Measurements from ENCODE around the gene EML5. TPM values are rescaled to one million over a fixed set of nuclear protein-coding genes. Genes with fewer than 3 reads are reported as not detected.

The EML5 gene
- total and polyA plus RNA-seq, 2 of the 13 experiments (the other 11 are each of a cell fraction or from before 2014, with no cell fraction given): 0.11 TPM; not detected in 1

DNA sequence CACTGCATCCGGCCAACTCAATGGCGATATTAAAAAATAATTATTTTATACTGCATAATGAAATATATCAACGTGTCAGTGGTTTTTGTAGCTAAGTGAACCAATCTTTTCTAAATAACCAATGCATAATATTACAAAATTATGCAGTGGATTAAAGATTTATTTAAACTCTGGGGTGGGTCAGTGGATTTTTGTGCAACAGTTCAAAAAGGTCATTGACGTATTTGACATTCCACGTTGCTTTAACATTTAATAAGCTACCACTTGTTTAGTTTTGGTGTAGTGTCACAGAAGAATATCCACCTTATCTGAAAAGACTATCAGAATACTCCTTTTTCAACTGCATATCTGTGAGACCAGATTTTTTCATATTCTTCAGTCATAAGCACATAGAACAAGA, 227.3 kb downstream of the EML5 start:
- ChIA-PET POLR2A (no interaction called here), CTCF (ENCODE audit: low intra/inter-chr PET ratio, low total read pairs) (no interaction called here)
- FAIRE-seq (no peak), DNase-seq (ENCODE audit: low spot score) (no peak), ATAC-seq (no peak)
- H3K9ac ChIP-seq (ENCODE audit: insufficient read depth, low read depth, low read length): no peak overlapping the region
- in situ Hi-C loops (cut with HindIII; ENCODE audit: extremely low pct_ligation_motif_present, low pct_unique_long_range_greater_than_20kb) (no loop called here), intact Hi-C loops (cut with micrococcal nuclease; ENCODE audit: unreplicated experiment) (no loop called here)
- no peak overlapping the region for H3K4me2 ChIP-seq (ENCODE audit: low read depth, low read length)
- no peaks in the 10 kb centered on the region; a peak in 1 of 5 replicates for H3K27me3 ChIP-seq (ENCODE audit: control insufficient read depth in 1 of 2, insufficient read depth in 2 of 2, low read length in 2 of 2)
- BruUV-seq (replicated peaks): no TSS peak
- peaks cover 20% of the 10 kb centered on the region for H3K79me2 ChIP-seq (ENCODE audit: insufficient read depth, low read length)
- H2AFZ ChIP-seq (ENCODE audit: low read length): no peak overlapping the region
- TF ChIP-seq ZNF501 (CRISPR knock-in tag; IDR thresholded peaks at IDR 0.05): no peak
- no peak for TF ChIP-seq SIN3A (IDR thresholded peaks at IDR 0.05; ENCODE audit: borderline replicate concordance, low read depth, low read length)
- TF ChIP-seq ZNF749 (CRISPR knock-in tag; IDR thresholded peaks at IDR 0.05; ENCODE audit: borderline replicate concordance): no peak
- peak; percentile 38; the same call in 1 of the 2 replicates for TF ChIP-seq NR2F6 (IDR thresholded peaks at IDR 0.05)
- no peak for TF ChIP-seq NR2F6 (CRISPR knock-in tag; IDR thresholded peaks at IDR 0.05)
- TF ChIP-seq CBX1 (IDR thresholded peaks at IDR 0.05; ENCODE audit: low read depth): no peak
- TF ChIP-seq GTF2F1 (IDR thresholded peaks at IDR 0.05; ENCODE audit: low read length): no peak
- H3K36me3 ChIP-seq (replicated peaks in 1 of 2; ENCODE audit: control insufficient read depth in 1 of 2, insufficient read depth in 2 of 2, low read length in 2 of 2): peaks cover 6 to 30% of the 10 kb centered on the region in 2 experiments
- H3K27ac ChIP-seq (ENCODE audit: extremely low read length, insufficient read depth, low read length): no peak overlapping the region
- H3K4me3 ChIP-seq (replicated peaks in 1 of 3; ENCODE audit: insufficient read depth in 1 of 3, low read depth in 2 of 3, low read length in 3 of 3): no peak overlapping the region
- WGBS (ENCODE audit: low lambda C conversion rate): 89% methylated on average over 5 of the region's 5 CpGs
- peaks cover 28% of the 10 kb centered on the region for H3K4me1 ChIP-seq (ENCODE audit: insufficient read depth, low read length)
- no peaks in the 10 kb centered on the region for H3K9me3 ChIP-seq (ENCODE audit: low read length)
- H4K20me1 ChIP-seq (ENCODE audit: insufficient read depth, low read length): no peaks in the 10 kb centered on the region; the same call in 1 of the 2 replicates

DNA sequence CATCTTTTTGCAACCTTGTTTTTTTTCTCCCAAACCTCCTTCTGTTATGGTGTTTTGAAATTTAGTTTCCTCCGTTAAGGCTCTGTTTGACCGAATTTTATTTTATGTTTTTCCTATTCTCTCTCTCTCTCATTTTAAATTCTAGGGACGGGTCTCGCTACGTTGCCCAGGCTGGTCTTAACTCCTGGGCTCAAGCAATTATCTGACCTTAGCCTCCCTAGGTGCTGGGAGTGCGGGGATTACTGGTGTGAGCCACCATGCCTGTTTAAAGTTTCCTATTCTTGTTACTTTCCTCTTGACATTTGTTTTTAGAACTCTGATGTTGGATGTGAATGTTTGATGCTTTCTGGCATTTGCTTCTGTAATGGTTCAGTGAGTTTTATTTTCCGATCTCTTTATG, 228.9 kb downstream of the EML5 start:
- no peak for TF ChIP-seq ZNF790 (CRISPR knock-in tag; IDR thresholded peaks at IDR 0.05; ENCODE audit: borderline replicate concordance)
- peak; percentile 92 for TF ChIP-seq ZNF121 (CRISPR knock-in tag; IDR thresholded peaks at IDR 0.05)
- in situ Hi-C loops (cut with HindIII; ENCODE audit: extremely low pct_ligation_motif_present, low pct_unique_long_range_greater_than_20kb) (loop anchor here (5.0 kb wide), 1 partner anchor 72 kb away; no protein-coding TSS in a partner anchor), intact Hi-C loops (cut with micrococcal nuclease; ENCODE audit: unreplicated experiment) (loop anchor here (2.0 to 5.0 kb wide), 2 partner anchors 42 to 49 kb away; no protein-coding TSS in a partner anchor)
- Histone ChIP-seq H3K36me3 (replicated peaks in 1 of 2; ENCODE audit: control insufficient read depth in 1 of 2, insufficient read depth in 2 of 2, low read length in 2 of 2) (peaks cover 0 to 14% of the 10 kb centered on the region in 2 experiments; a peak in 4 of 5 replicates), H3K4me3 (replicated peaks in 1 of 3; ENCODE audit: insufficient read depth in 1 of 3, low read depth in 2 of 3, low read length in 3 of 3) (peak overlapping the region; percentile 91 to 100 (median 93)), H3K9me3 (ENCODE audit: low read length) (no peaks in the 10 kb centered on the region), H2AFZ (ENCODE audit: low read length) (no peak overlapping the region), H3K27ac (ENCODE audit: extremely low read length, insufficient read depth, low read length) (peak overlapping the region; percentile 95), H4K20me1 (ENCODE audit: insufficient read depth, low read length) (no peaks in the 10 kb centered on the region; the same call in 1 of the 2 replicates), H3K27me3 (ENCODE audit: control insufficient read depth in 1 of 2, insufficient read depth in 2 of 2, low read length in 2 of 2) (no peaks in the 10 kb centered on the region; a peak in 1 of 5 replicates), H3K4me1 (ENCODE audit: insufficient read depth, low read length) (peaks cover 34% of the 10 kb centered on the region), H3K9ac (ENCODE audit: insufficient read depth, low read depth, low read length) (peak overlapping the region; percentile 97), H3K79me2 (ENCODE audit: insufficient read depth, low read length) (peaks cover 20% of the 10 kb centered on the region), H3K4me2 (ENCODE audit: low read depth, low read length) (peak overlapping the region; percentile 97)
- POLR2A ChIA-PET: interaction anchor here (1.0 kb wide), 1 partner anchor 30 kb away, joined by 3 read pairs; no protein-coding TSS in a partner anchor
- WGBS (ENCODE audit: low lambda C conversion rate): 14% methylated on average over 7 of the region's 7 CpGs
- BruUV-seq (replicated peaks): no TSS peak
- ATAC-seq (no peak), DNase-seq (ENCODE audit: low spot score) (no peak), FAIRE-seq (peak; percentile 36)
- CTCF ChIA-PET (ENCODE audit: low intra/inter-chr PET ratio, low total read pairs): interaction anchor here (1.9 kb wide), 1 partner anchor 72 kb away, joined by 5 read pairs; no protein-coding TSS in a partner anchor
